ENCODE measurements around the gene PTX4.
"Not testable (repeated sequence)": the region's sequence is repeated elsewhere in the genome, so short reads cannot be mapped to it uniquely, and the experiment has no call there.

DNA sequence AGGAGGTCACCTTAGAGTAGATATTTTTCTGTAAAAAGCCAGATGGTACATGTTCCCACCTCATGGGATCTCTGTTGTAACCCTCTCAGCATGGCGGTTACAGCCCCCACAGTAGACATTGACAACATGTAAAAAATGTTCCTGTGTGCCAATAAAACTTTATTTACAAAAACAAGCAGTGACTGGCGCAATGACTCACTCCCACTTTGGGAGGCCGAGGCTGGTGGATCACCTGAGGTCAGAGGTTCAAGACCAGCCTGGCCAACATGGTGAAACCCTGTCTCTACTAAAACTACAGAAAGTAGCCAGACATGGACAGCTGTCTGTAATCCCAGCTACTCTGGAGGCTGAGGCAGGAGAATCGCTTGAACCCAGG lies 49.1 kb downstream of the PTX4 start:
- TF ChIP-seq, protein P1, sequence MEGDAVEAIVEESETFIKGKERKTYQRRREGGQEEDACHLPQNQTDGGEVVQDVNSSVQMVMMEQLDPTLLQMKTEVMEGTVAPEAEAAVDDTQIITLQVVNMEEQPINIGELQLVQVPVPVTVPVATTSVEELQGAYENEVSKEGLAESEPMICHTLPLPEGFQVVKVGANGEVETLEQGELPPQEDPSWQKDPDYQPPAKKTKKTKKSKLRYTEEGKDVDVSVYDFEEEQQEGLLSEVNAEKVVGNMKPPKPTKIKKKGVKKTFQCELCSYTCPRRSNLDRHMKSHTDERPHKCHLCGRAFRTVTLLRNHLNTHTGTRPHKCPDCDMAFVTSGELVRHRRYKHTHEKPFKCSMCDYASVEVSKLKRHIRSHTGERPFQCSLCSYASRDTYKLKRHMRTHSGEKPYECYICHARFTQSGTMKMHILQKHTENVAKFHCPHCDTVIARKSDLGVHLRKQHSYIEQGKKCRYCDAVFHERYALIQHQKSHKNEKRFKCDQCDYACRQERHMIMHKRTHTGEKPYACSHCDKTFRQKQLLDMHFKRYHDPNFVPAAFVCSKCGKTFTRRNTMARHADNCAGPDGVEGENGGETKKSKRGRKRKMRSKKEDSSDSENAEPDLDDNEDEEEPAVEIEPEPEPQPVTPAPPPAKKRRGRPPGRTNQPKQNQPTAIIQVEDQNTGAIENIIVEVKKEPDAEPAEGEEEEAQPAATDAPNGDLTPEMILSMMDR (conservative IDR thresholded peaks at IDR 0.05; ENCODE audit: low read depth, low read length), result not testable (repeated sequence)
- not testable (repeated sequence) for TF ChIP-seq EZH2 (IDR thresholded peaks at IDR 0.05; ENCODE audit: low read length, unreplicated experiment); EZH2phosphoT487 (IDR thresholded peaks at IDR 0.05; ENCODE audit: borderline replicate concordance, low read length)

Measured in PC-3 (cell line).